AG04449 (cell line): ENCODE results near the gene GNAI3.
A peak's percentile ranks its signal among the peaks of the same experiment; 100 is the strongest.

Source experiments
- CTCF ChIA-PET: fragments of 350-600 bp; formaldehyde crosslinking; extraction: SDS; loops from one replicate; lab custom pipeline; 2021; ENCODE audit warnings: antibody characterized with exemption; lab: Yijun Ruan, JAX
- POLR2A ChIA-PET: fragments of 400-600, 350-600 bp; formaldehyde crosslinking; extraction: SDS; loops from one replicate; lab custom pipeline; 2020; ENCODE audit warnings: antibody characterized with exemption, inconsistent platforms; lab: Yijun Ruan, JAX
- DNase-seq: peaks from one replicate; pipeline ENCODE4 v3.0.0-alpha.2; 2010; ENCODE audit warnings: low read depth, low spot score
- H3K4me3 ChIP-seq: 2 replicates; pipeline ENCODE4 v1.5.1; 2011; ENCODE audit warnings: low read depth, mild to moderate bottlenecking, control low read depth, low read length
- CTCF ChIP-seq: IDR thresholded peaks from one replicate; pipeline ENCODE4 v1.5.1; 2011; ENCODE audit warnings: mild to moderate bottlenecking, moderate library complexity, low read length, control low read depth, inconsistent platforms; ENCODE audit not compliant: insufficient read depth; ENCODE audit errors: missing control alignments

The GNAI3 gene

GRCh38 chr1:109532365-109533136 is 15.9 kb upstream of the GNAI3 start:
- DNase-seq = no peak
- H3K4me3 ChIP-seq = peak overlapping the region; percentile 34
- ChIA-PET CTCF (interaction anchor here (0.6 to 26.3 kb wide), 99 partner anchors 10 to 637 kb away, joined by 3 to 2790 read pairs (median 5); partner anchors contain the start of genes AHCYL1, AMIGO1, AMPD2 and ATXN7L2), POLR2A (interaction anchor here (0.8 to 2.8 kb wide), 2 partner anchors 34 to 42 kb away, joined by 3 to 9 read pairs; no protein-coding TSS in a partner anchor)
- TF ChIP-seq CTCF = peak; percentile 95

GRCh38 chr1:109534307-109534858 is 14.0 kb upstream of the GNAI3 start:
- DNase-seq = no peak
- CTCF ChIA-PET = interaction anchor here (0.6 to 26.3 kb wide), 11 partner anchors 9 to 422 kb away, joined by 3 to 2790 read pairs (median 5); partner anchors contain the start of genes AMIGO1, ATXN7L2, CYB561D1 and GPR61
- no peak overlapping the region for H3K4me3 ChIP-seq
- POLR2A ChIA-PET = no interaction called here
- no peak for TF ChIP-seq CTCF

- no peak overlapping the region for H3K4me3 ChIP-seq
- ChIA-PET CTCF (interaction anchor here (1.1 to 26.3 kb wide), 7 partner anchors 8 to 259 kb away, joined by 3 to 2790 read pairs (median 6); partner anchors contain the start of genes AMIGO1, ATXN7L2, CYB561D1 and GPR61), POLR2A (no interaction called here)
- no peak for TF ChIP-seq CTCF
- no peak for DNase-seq
Observed at GRCh38 chr1:109535481-109535880, 12.9 kb upstream of the GNAI3 start.

- DNase-seq = no peak
- CTCF ChIA-PET = interaction anchor here (2.0 to 26.3 kb wide), 3 partner anchors 7 to 238 kb away, joined by 5 to 2790 read pairs (median 194); partner anchors contain the start of genes AMIGO1, ATXN7L2, CYB561D1 and GPR61
- POLR2A ChIA-PET = interaction anchor here (0.8 kb wide), 1 partner anchor 12 kb away, joined by 3 read pairs; the partner anchor contains the start of gene GNAI3
Observed at GRCh38 chr1:109535971-109536491, 12.4 kb upstream of the GNAI3 start.

GRCh38 chr1:109537450-109538178 is 10.8 kb upstream of the GNAI3 start:
- H3K4me3 ChIP-seq = no peak overlapping the region
- TF ChIP-seq CTCF = no peak
- POLR2A ChIA-PET = interaction anchor here (1.7 kb wide), 1 partner anchor 11 kb away, joined by 6 read pairs; the partner anchor contains the start of gene GNAI3
- no peak for DNase-seq
- CTCF ChIA-PET = interaction anchor here (1.5 to 26.3 kb wide), 5 partner anchors 6 to 236 kb away, joined by 5 to 2790 read pairs (median 377); partner anchors contain the start of genes AMIGO1, ATXN7L2, CYB561D1 and GNAI3

More at GRCh38 chr1:109535971-109536491, 12.4 kb upstream of the GNAI3 start:
- no peak overlapping the region for H3K4me3 ChIP-seq
- no peak for TF ChIP-seq CTCF
